Adrenal gland (tissue), 5 donors: ENCODE data around the gene ADAMTSL3.

Source experiments
- CTCF ChIP-seq, 6 experiments: fragments of 450-650 bp in 4 of 6; fragments of 200-600 bp in 2 of 6; sonication (generic) in 1 of 6; IDR thresholded peaks; 1 replicate in 5 of 6; 2 replicates in 1 of 6; pipeline versions ENCODE4 v1.5.1 to v1.8.0; 2016 to 2021; ENCODE audit warnings: antibody characterized with exemption in 6 of 6, mild to moderate bottlenecking in 2 of 6, moderate library complexity in 1 of 6
- POLR2A ChIP-seq, 2 donors: fragments of 450-650 bp; IDR thresholded peaks; one replicate each; pipeline ENCODE4 v1.6.1; 2017; ENCODE audit warnings: antibody characterized with exemption in 2 of 2, mild to moderate bottlenecking in 2 of 2, moderate library complexity in 1 of 2
- donor health status: DM: no; HTN: no; CAD: no.

- no peak for TF ChIP-seq CTCF (IDR thresholded peaks at IDR 0.05)
- TF ChIP-seq POLR2A (IDR thresholded peaks at IDR 0.05), result no peak
Observed at GRCh38 chr15:83769411-83769999, 115.6 kb downstream of the ADAMTSL3 start.
